HEK293 (cell line): ENCODE data around the gene NEURL4.

Source experiments
- GLIS1 ChIP-seq: fragments of 450-650 bp; formaldehyde crosslinking; IDR thresholded peaks from 2 replicates; pipeline ENCODE4 v1.5.1; 2016; ENCODE audit warnings: missing biosample characterization, missing genetic modification characterization
- MEIS1 ChIP-seq: sonication (generic); formaldehyde crosslinking; IDR thresholded peaks from 2 replicates; pipeline ENCODE4 v1.8.1; 2022; ENCODE audit warnings: missing genetic modification reagents, mild to moderate bottlenecking, borderline replicate concordance
- OVOL3 ChIP-seq: fragments of 450-650 bp; formaldehyde crosslinking; IDR thresholded peaks from 2 replicates; pipeline ENCODE4 v1.5.1; 2016; ENCODE audit warnings: missing biosample characterization, missing genetic modification characterization
- REPIN1 ChIP-seq: fragments of 450-650 bp; formaldehyde crosslinking; IDR thresholded peaks from 2 replicates; pipeline ENCODE4 v1.5.1; 2017; ENCODE audit warnings: missing biosample characterization, missing genetic modification characterization, low read depth
- SP7 ChIP-seq: fragments of 450-650 bp; formaldehyde crosslinking; IDR thresholded peaks from 2 replicates; pipeline ENCODE4 v1.5.1; 2016; ENCODE audit warnings: missing biosample characterization, missing genetic modification characterization
- TSHZ1 ChIP-seq: fragments of 450-650 bp; formaldehyde crosslinking; IDR thresholded peaks from 2 replicates; pipeline ENCODE4 v1.5.1; 2016; ENCODE audit warnings: missing biosample characterization, missing genetic modification characterization, borderline replicate concordance
- ZBTB8A ChIP-seq: fragments of 450-650 bp; formaldehyde crosslinking; IDR thresholded peaks from 2 replicates; pipeline ENCODE4 v1.5.1; 2016; ENCODE audit warnings: missing biosample characterization, missing genetic modification characterization
- ZFHX2 ChIP-seq: fragments of 450-650 bp; formaldehyde crosslinking; conservative IDR thresholded peaks from 2 replicates; pipeline ENCODE4 v1.5.1; 2016; ENCODE audit warnings: missing biosample characterization, missing genetic modification characterization
- ZNF155 ChIP-seq: fragments of 450-650 bp; formaldehyde crosslinking; IDR thresholded peaks from 2 replicates; pipeline ENCODE4 v1.5.1; 2016; ENCODE audit warnings: missing biosample characterization, missing genetic modification characterization
- ZNF211 ChIP-seq: fragments of 450-650 bp; formaldehyde crosslinking; IDR thresholded peaks from 2 replicates; pipeline ENCODE4 v1.5.1; 2016; ENCODE audit warnings: low read depth, missing biosample characterization, missing genetic modification characterization
- ZNF292 ChIP-seq: fragments of 450-650 bp; formaldehyde crosslinking; IDR thresholded peaks from 2 replicates; pipeline ENCODE4 v1.5.1; 2016; ENCODE audit warnings: low read depth, missing biosample characterization, missing genetic modification characterization, borderline replicate concordance
- ZNF394 ChIP-seq: fragments of 450-650 bp; formaldehyde crosslinking; IDR thresholded peaks from 2 replicates; pipeline ENCODE4 v1.5.1; 2016; ENCODE audit warnings: missing biosample characterization, missing genetic modification characterization, mild to moderate bottlenecking, moderate library complexity, borderline replicate concordance
- ZNF433 ChIP-seq: fragments of 450-650 bp; formaldehyde crosslinking; IDR thresholded peaks from 2 replicates; pipeline ENCODE4 v1.5.1; 2016; ENCODE audit warnings: missing biosample characterization, missing genetic modification characterization, low read depth
- ZNF449 ChIP-seq: fragments of 450-650 bp; formaldehyde crosslinking; IDR thresholded peaks from 2 replicates; pipeline ENCODE4 v1.5.1; 2017; ENCODE audit warnings: missing biosample characterization, mild to moderate bottlenecking, missing genetic modification characterization, moderate library complexity
- ZNF473 ChIP-seq: fragments of 450-650 bp; formaldehyde crosslinking; IDR thresholded peaks from 2 replicates; pipeline ENCODE4 v1.5.1; 2017; ENCODE audit warnings: missing biosample characterization, missing genetic modification characterization
- ZNF510 ChIP-seq: fragments of 450-650 bp; formaldehyde crosslinking; IDR thresholded peaks from 2 replicates; pipeline ENCODE4 v1.5.1; 2018; ENCODE audit warnings: mild to moderate bottlenecking, missing genetic modification characterization, missing biosample characterization; ENCODE audit not compliant: insufficient replicate concordance
- ZNF560 ChIP-seq: fragments of 450-650 bp; formaldehyde crosslinking; IDR thresholded peaks from 2 replicates; pipeline ENCODE4 v1.5.1; 2017; ENCODE audit warnings: missing biosample characterization, missing genetic modification characterization, borderline replicate concordance
- ZNF777 ChIP-seq: fragments of 450-650 bp; formaldehyde crosslinking; IDR thresholded peaks from 2 replicates; pipeline ENCODE4 v1.5.1; 2017; ENCODE audit warnings: missing biosample characterization, missing genetic modification characterization, borderline replicate concordance
- ZNF830 ChIP-seq: fragments of 450-650 bp; IDR thresholded peaks from 2 replicates; pipeline ENCODE4 v1.5.0; 2018; ENCODE audit warnings: missing biosample characterization, missing genetic modification characterization, low read depth, mild to moderate bottlenecking, moderate library complexity
- TF ChIP-seq, protein P1 (sequence below): fragments of 450-650 bp; formaldehyde crosslinking; IDR thresholded peaks from 2 replicates; pipeline ENCODE4 v1.5.1; 2016; ENCODE audit warnings: missing biosample characterization, missing genetic modification characterization
- TF ChIP-seq, protein P2 (sequence below): fragments of 450-650 bp; formaldehyde crosslinking; IDR thresholded peaks from 2 replicates; pipeline ENCODE4 v1.5.1; 2016; ENCODE audit warnings: missing biosample characterization, missing genetic modification characterization
- TF ChIP-seq, protein P3 (sequence below): fragments of 450-650 bp; formaldehyde crosslinking; IDR thresholded peaks from 2 replicates; pipeline ENCODE4 v1.5.1; 2016; ENCODE audit warnings: missing biosample characterization, missing genetic modification characterization
- TF ChIP-seq, protein P4 (sequence below): IDR thresholded peaks from 2 replicates; pipeline ENCODE4 v1.6.1; 2011; ENCODE audit warnings: mild to moderate bottlenecking, low read depth, low read length, borderline replicate concordance

The NEURL4 gene

GRCh38 chr17:7314719-7315569 lies 14.2 kb downstream of the NEURL4 start, which contains the start of gene GPS2 (continued):
- TF ChIP-seq, protein P1, sequence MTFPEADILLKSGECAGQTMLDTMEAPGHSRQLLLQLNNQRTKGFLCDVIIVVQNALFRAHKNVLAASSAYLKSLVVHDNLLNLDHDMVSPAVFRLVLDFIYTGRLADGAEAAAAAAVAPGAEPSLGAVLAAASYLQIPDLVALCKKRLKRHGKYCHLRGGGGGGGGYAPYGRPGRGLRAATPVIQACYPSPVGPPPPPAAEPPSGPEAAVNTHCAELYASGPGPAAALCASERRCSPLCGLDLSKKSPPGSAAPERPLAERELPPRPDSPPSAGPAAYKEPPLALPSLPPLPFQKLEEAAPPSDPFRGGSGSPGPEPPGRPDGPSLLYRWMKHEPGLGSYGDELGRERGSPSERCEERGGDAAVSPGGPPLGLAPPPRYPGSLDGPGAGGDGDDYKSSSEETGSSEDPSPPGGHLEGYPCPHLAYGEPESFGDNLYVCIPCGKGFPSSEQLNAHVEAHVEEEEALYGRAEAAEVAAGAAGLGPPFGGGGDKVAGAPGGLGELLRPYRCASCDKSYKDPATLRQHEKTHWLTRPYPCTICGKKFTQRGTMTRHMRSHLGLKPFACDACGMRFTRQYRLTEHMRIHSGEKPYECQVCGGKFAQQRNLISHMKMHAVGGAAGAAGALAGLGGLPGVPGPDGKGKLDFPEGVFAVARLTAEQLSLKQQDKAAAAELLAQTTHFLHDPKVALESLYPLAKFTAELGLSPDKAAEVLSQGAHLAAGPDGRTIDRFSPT (tag by site-specific recombination): peak; percentile 34; the same call in 1 of the 2 replicates
- TF ChIP-seq, protein P2, sequence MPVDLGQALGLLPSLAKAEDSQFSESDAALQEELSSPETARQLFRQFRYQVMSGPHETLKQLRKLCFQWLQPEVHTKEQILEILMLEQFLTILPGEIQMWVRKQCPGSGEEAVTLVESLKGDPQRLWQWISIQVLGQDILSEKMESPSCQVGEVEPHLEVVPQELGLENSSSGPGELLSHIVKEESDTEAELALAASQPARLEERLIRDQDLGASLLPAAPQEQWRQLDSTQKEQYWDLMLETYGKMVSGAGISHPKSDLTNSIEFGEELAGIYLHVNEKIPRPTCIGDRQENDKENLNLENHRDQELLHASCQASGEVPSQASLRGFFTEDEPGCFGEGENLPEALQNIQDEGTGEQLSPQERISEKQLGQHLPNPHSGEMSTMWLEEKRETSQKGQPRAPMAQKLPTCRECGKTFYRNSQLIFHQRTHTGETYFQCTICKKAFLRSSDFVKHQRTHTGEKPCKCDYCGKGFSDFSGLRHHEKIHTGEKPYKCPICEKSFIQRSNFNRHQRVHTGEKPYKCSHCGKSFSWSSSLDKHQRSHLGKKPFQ: no peak
- no peak for TF ChIP-seq ZNF560 (tag by site-specific recombination)
- TF ChIP-seq ZNF155 (tag by site-specific recombination): no peak
- TF ChIP-seq ZNF449 (tag by site-specific recombination): peak; percentile 45; the same call in 1 of the 2 replicates
- TF ChIP-seq ZNF394 (tag by site-specific recombination): no peak
- peak; percentile 69 for TF ChIP-seq ZBTB8A (tag by site-specific recombination)
- TF ChIP-seq ZNF433 (tag by site-specific recombination): no peak
- no peak; the same call in 1 of the 2 replicates for TF ChIP-seq GLIS1 (tag by site-specific recombination)
- TF ChIP-seq, protein P3, sequence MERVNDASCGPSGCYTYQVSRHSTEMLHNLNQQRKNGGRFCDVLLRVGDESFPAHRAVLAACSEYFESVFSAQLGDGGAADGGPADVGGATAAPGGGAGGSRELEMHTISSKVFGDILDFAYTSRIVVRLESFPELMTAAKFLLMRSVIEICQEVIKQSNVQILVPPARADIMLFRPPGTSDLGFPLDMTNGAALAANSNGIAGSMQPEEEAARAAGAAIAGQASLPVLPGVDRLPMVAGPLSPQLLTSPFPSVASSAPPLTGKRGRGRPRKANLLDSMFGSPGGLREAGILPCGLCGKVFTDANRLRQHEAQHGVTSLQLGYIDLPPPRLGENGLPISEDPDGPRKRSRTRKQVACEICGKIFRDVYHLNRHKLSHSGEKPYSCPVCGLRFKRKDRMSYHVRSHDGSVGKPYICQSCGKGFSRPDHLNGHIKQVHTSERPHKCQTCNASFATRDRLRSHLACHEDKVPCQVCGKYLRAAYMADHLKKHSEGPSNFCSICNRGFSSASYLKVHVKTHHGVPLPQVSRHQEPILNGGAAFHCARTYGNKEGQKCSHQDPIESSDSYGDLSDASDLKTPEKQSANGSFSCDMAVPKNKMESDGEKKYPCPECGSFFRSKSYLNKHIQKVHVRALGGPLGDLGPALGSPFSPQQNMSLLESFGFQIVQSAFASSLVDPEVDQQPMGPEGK (tag by site-specific recombination): peak; percentile 50; the same call in 1 of the 2 replicates
- no peak for TF ChIP-seq REPIN1 (tag by site-specific recombination)
- TF ChIP-seq ZNF473 (tag by site-specific recombination): no peak
- no peak for TF ChIP-seq MEIS1 (CRISPR knock-in tag)
- peak; percentile 41; the same call in 1 of the 2 replicates for TF ChIP-seq OVOL3
- no peak; the same call in 1 of the 2 replicates for TF ChIP-seq ZNF777 (tag by site-specific recombination)
- TF ChIP-seq ZNF830 (tag by site-specific recombination): no peak
- peak; percentile 82 for TF ChIP-seq ZFHX2 (tag by site-specific recombination)
- no peak for TF ChIP-seq ZNF510 (tag by site-specific recombination)
- TF ChIP-seq ZNF292 (tag by site-specific recombination): no peak
- TF ChIP-seq ZNF211 (tag by site-specific recombination): no peak
- TF ChIP-seq TSHZ1 (tag by site-specific recombination): no peak
- peak; percentile 52 for TF ChIP-seq SP7 (tag by site-specific recombination)
- TF ChIP-seq, protein P4, sequence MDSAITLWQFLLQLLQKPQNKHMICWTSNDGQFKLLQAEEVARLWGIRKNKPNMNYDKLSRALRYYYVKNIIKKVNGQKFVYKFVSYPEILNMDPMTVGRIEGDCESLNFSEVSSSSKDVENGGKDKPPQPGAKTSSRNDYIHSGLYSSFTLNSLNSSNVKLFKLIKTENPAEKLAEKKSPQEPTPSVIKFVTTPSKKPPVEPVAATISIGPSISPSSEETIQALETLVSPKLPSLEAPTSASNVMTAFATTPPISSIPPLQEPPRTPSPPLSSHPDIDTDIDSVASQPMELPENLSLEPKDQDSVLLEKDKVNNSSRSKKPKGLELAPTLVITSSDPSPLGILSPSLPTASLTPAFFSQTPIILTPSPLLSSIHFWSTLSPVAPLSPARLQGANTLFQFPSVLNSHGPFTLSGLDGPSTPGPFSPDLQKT: no peak
